Measurements from ENCODE around the gene MRPL20.
"Not testable (repeated sequence)": the region's sequence is repeated elsewhere in the genome, so short reads cannot be mapped to it uniquely, and the experiment has no call there.

GRCh38 chr1:1454286-1455056, 47.4 kb upstream of the MRPL20 start:
- not testable (repeated sequence) for TF ChIP-seq CTCF, POLR2A (IDR thresholded peaks at IDR 0.05)

Measured in Peyer's patch (tissue), 4 donors.